ENCODE measurements around the gene GSPT2.
"Not testable (repeated sequence)": the region's sequence is repeated elsewhere in the genome, so short reads cannot be mapped to it uniquely, and the experiment has no call there.

Gene GSPT2

GRCh38 chrX:51743179-51743957 is at the start of gene GSPT2:
Gene GSPT2 (plus strand): TSS chrX:51743442. CDS start chrX:51743627, 185 bp downstream.
- peak; percentile 78 for DNase-seq

GRCh38 chrX:51694254-51694653 is 49.0 kb upstream of the GSPT2 start:
- no peak for DNase-seq

GRCh38 chrX:51697397-51697796 is 45.8 kb upstream of the GSPT2 start:
- DNase-seq, result no peak

- not testable (repeated sequence) for DNase-seq
Measured at GRCh38 chrX:51710277-51711164, 32.7 kb upstream of the GSPT2 start, which contains the start of gene CENPVL1. Gene CENPVL1 (plus strand): TSS chrX:51710512. CDS start chrX:51710512, 0 bp downstream.

- not testable (repeated sequence) for DNase-seq
Measured at GRCh38 chrX:51712943-51713647, 30.1 kb upstream of the GSPT2 start.

GRCh38 chrX:51728202-51728601 is 15.0 kb upstream of the GSPT2 start:
- no peak for DNase-seq

GRCh38 chrX:51737091-51737490 is 6.2 kb upstream of the GSPT2 start:
- DNase-seq, result no peak

GRCh38 chrX:51742586-51742985 is 656 bp upstream of the GSPT2 start:
- DNase-seq, result no peak

GRCh38 chrX:51747671-51748070 is 4.4 kb downstream of the GSPT2 start:
- DNase-seq, result no peak

GRCh38 chrX:51759055-51759839 is 16.0 kb downstream of the GSPT2 start:
- DNase-seq, result peak; percentile 83

- no peak for DNase-seq
Measured at GRCh38 chrX:51760657-51761056, 17.4 kb downstream of the GSPT2 start.

- DNase-seq, result no peak
Measured at GRCh38 chrX:51766546-51766945, 23.3 kb downstream of the GSPT2 start.

- DNase-seq, result no peak
Measured at GRCh38 chrX:51776851-51777250, 33.6 kb downstream of the GSPT2 start.

GRCh38 chrX:51779306-51779705 is 36.1 kb downstream of the GSPT2 start:
- no peak for DNase-seq

GRCh38 chrX:51795136-51795535 is 51.9 kb downstream of the GSPT2 start:
- DNase-seq, result no peak

All from NCI-H1092 treated with DMSO at 0.1 percent for 48 hours (cell line).